ENCODE data around the gene NLE1.

The NLE1 gene

GRCh38 chr17:35084987-35085386 lies 57.1 kb downstream of the NLE1 start:
- no peak for DNase-seq

- DNase-seq: no peak
Observed at GRCh38 chr17:35083071-35083470, 59.0 kb downstream of the NLE1 start.

GRCh38 chr17:35082073-35082657 lies 59.9 kb downstream of the NLE1 start:
- no peak for DNase-seq

GRCh38 chr17:35081638-35082037 lies 60.5 kb downstream of the NLE1 start:
- no peak for DNase-seq

GRCh38 chr17:35080536-35080935 lies 61.6 kb downstream of the NLE1 start:
- no peak for DNase-seq

- DNase-seq: no peak
Observed at GRCh38 chr17:35079547-35080423, 62.3 kb downstream of the NLE1 start.
